ENCODE measurements around the gene AFM.
A peak's percentile ranks its signal among the peaks of the same experiment; 100 is the strongest.

- peak; percentile 57 for TF ChIP-seq CTCF (IDR thresholded peaks at IDR 0.05; ENCODE audit: low read length)
- TF ChIP-seq EZH2 (optimal IDR thresholded peaks at IDR 0.05; ENCODE audit: low read depth, low read length), result no peak
- no peak for TF ChIP-seq EZH2phosphoT487 (IDR thresholded peaks at IDR 0.05; ENCODE audit: low read length)
Measured at GRCh38 chr4:73434311-73434710, 47.2 kb upstream of the AFM start.

Data from MM.1S (cell line).